ENCODE measurements around the gene ZFAND3.
A peak's percentile ranks its signal among the peaks of the same experiment; 100 is the strongest.

The ZFAND3 gene

GRCh38 chr6:38163186-38164130, 343.9 kb downstream of the ZFAND3 start:
- no peak for DNase-seq
- intact Hi-C loops (cut with DNase I): no loop called here

GRCh38 chr6:38164131-38164481, 344.6 kb downstream of the ZFAND3 start:
- intact Hi-C loops (cut with DNase I): no loop called here

GRCh38 chr6:38164671-38165108, 345.2 kb downstream of the ZFAND3 start:
- intact Hi-C loops (cut with DNase I): no loop called here
- no peak for DNase-seq

More at GRCh38 chr6:38164131-38164481, 344.6 kb downstream of the ZFAND3 start:
- DNase-seq: no peak

GRCh38 chr6:38166411-38167240, 347.1 kb downstream of the ZFAND3 start:
- intact Hi-C loops (cut with DNase I): no loop called here
- DNase-seq: no peak

- intact Hi-C loops (cut with DNase I): no loop called here
- no peak for DNase-seq
Observed at GRCh38 chr6:38167598-38167997, 348.1 kb downstream of the ZFAND3 start.

GRCh38 chr6:38168126-38168525, 348.6 kb downstream of the ZFAND3 start:
- intact Hi-C loops (cut with DNase I): no loop called here
- no peak for DNase-seq

GRCh38 chr6:38168699-38169098, 349.2 kb downstream of the ZFAND3 start:
- no peak for DNase-seq
- intact Hi-C loops (cut with DNase I): no loop called here

- no peak for DNase-seq
- intact Hi-C loops (cut with DNase I): no loop called here
Observed at GRCh38 chr6:38169221-38169976, 349.9 kb downstream of the ZFAND3 start.

- no peak for DNase-seq
- intact Hi-C loops (cut with DNase I): no loop called here
Observed at GRCh38 chr6:38169977-38170526, 350.5 kb downstream of the ZFAND3 start.

GRCh38 chr6:38170666-38171355, 351.3 kb downstream of the ZFAND3 start:
- no peak for DNase-seq
- intact Hi-C loops (cut with DNase I): no loop called here

GRCh38 chr6:38171997-38172738, 352.6 kb downstream of the ZFAND3 start:
- DNase-seq: no peak
- intact Hi-C loops (cut with DNase I): no loop called here

GRCh38 chr6:38172739-38173410, 353.3 kb downstream of the ZFAND3 start:
- DNase-seq: peak in 1 of 42 donors; percentile 38
- intact Hi-C loops (cut with DNase I): no loop called here

- DNase-seq: no peak
- intact Hi-C loops (cut with DNase I): no loop called here
Observed at GRCh38 chr6:38173909-38174308, 354.4 kb downstream of the ZFAND3 start.

- DNase-seq: no peak
- intact Hi-C loops (cut with DNase I): no loop called here
Observed at GRCh38 chr6:38174315-38174714, 354.8 kb downstream of the ZFAND3 start.

GRCh38 chr6:38174806-38175495, 355.4 kb downstream of the ZFAND3 start:
- DNase-seq: no peak
- intact Hi-C loops (cut with DNase I): no loop called here

GRCh38 chr6:38175786-38176185, 356.3 kb downstream of the ZFAND3 start:
- no peak for DNase-seq
- intact Hi-C loops (cut with DNase I): no loop called here

All from head of caudate nucleus (tissue), 42 donors.